SK-N-SH treated with all-trans-retinoic acid at 6 μM for 48 hours (cell line): ENCODE measurements around the gene KIFAP3.

Source experiments
- ATAC-seq: fragments of 200-7000 bp; cut with Tn5 transposase; 3 replicates; pipeline ENCODE4 v1.9.1; 2020; ENCODE audit warnings: mild to moderate bottlenecking, moderate library complexity
- BACH2 ChIP-seq: fragments of 250-450 bp; sonication (Bioruptor Pico); IDR thresholded peaks from 2 replicates; pipeline ENCODE4 v1.9.0; 2021; ENCODE audit warnings: mild to moderate bottlenecking, borderline replicate concordance
- CREB5 ChIP-seq: fragments of 250-450 bp; sonication (Bioruptor Pico); IDR thresholded peaks from 2 replicates; pipeline ENCODE4 v1.5.1; 2020; ENCODE audit warnings: low read depth, mild to moderate bottlenecking, moderate library complexity
- CSDC2 ChIP-seq: fragments of 250-450 bp; sonication (Bioruptor Pico); IDR thresholded peaks from 2 replicates; pipeline ENCODE4 v1.5.0; 2020; ENCODE audit warnings: mild to moderate bottlenecking, moderate library complexity
- CSRNP3 ChIP-seq: fragments of 250-450 bp; sonication (Bioruptor Pico); IDR thresholded peaks from 2 replicates; pipeline ENCODE4 v1.5.1; 2021; ENCODE audit warnings: mild to moderate bottlenecking, moderate library complexity
- ESRRG ChIP-seq: fragments of 250-450 bp; sonication (Bioruptor Pico); IDR thresholded peaks from 2 replicates; pipeline ENCODE4 v1.6.1; 2021; ENCODE audit warnings: mild to moderate bottlenecking
- GLIS3 ChIP-seq: fragments of 250-450 bp; sonication (Bioruptor Pico); IDR thresholded peaks from 2 replicates; pipeline ENCODE4 v1.5.0; 2020; ENCODE audit warnings: mild to moderate bottlenecking, moderate library complexity
- ISL1 ChIP-seq: fragments of 250-450 bp; sonication (Bioruptor Pico); IDR thresholded peaks from 2 replicates; pipeline ENCODE4 v2.1.2; 2022; ENCODE audit warnings: mild to moderate bottlenecking, moderate library complexity
- PATZ1 ChIP-seq: fragments of 250-450 bp; sonication (Bioruptor Pico); IDR thresholded peaks from 2 replicates; pipeline ENCODE4 v1.8.0; 2020; ENCODE audit warnings: mild to moderate bottlenecking, moderate library complexity, borderline replicate concordance
- POU6F1 ChIP-seq: fragments of 250-450 bp; sonication (Bioruptor Pico); IDR thresholded peaks from 2 replicates; pipeline ENCODE4 v1.8.0; 2021; ENCODE audit warnings: low read depth, mild to moderate bottlenecking, moderate library complexity, borderline replicate concordance
- PPARA ChIP-seq: fragments of 250-450 bp; sonication (Bioruptor Pico); IDR thresholded peaks from 2 replicates; pipeline ENCODE4 v1.5.0; 2020; ENCODE audit warnings: mild to moderate bottlenecking, borderline replicate concordance
- RARB ChIP-seq: fragments of 250-450 bp; sonication (Bioruptor Pico); IDR thresholded peaks from 2 replicates; pipeline ENCODE4 v1.8.0; 2021; ENCODE audit warnings: mild to moderate bottlenecking, moderate library complexity
- SNAI2 ChIP-seq: fragments of 250-450 bp; sonication (Bioruptor Pico); IDR thresholded peaks from 2 replicates; pipeline ENCODE4 v1.5.0; 2020; ENCODE audit warnings: mild to moderate bottlenecking, moderate library complexity
- TCF4 ChIP-seq: fragments of 250-450 bp; sonication (Bioruptor Pico); IDR thresholded peaks from 2 replicates; pipeline ENCODE4 v1.8.0; 2021; ENCODE audit warnings: mild to moderate bottlenecking, moderate library complexity, borderline replicate concordance
- TOX ChIP-seq: fragments of 250-450 bp; sonication (Bioruptor Pico); IDR thresholded peaks from 2 replicates; pipeline ENCODE4 v1.8.0; 2021; ENCODE audit warnings: mild to moderate bottlenecking, moderate library complexity, borderline replicate concordance
- TSHZ2 ChIP-seq: fragments of 250-450 bp; sonication (Bioruptor Pico); IDR thresholded peaks from 2 replicates; pipeline ENCODE4 v1.5.0; 2020; ENCODE audit warnings: mild to moderate bottlenecking, moderate library complexity
- ZC3H10 ChIP-seq: fragments of 250-450 bp; sonication (Bioruptor Pico); IDR thresholded peaks from 2 replicates; pipeline ENCODE4 v1.5.1; 2021; ENCODE audit warnings: mild to moderate bottlenecking, moderate library complexity
- ZFP3 ChIP-seq: fragments of 250-450 bp; sonication (Bioruptor Pico); IDR thresholded peaks from 2 replicates; pipeline ENCODE4 v1.5.0; 2020; ENCODE audit warnings: mild to moderate bottlenecking, moderate library complexity
- ZFP30 ChIP-seq: fragments of 450-650 bp; formaldehyde crosslinking; IDR thresholded peaks from 2 replicates; pipeline ENCODE4 v1.5.0; 2022; ENCODE audit warnings: mild to moderate bottlenecking, moderate library complexity
- ZNF565 ChIP-seq: fragments of 450-650 bp; formaldehyde crosslinking; conservative IDR thresholded peaks from 2 replicates; pipeline ENCODE4 v1.5.0; 2020; ENCODE audit warnings: low read depth, mild to moderate bottlenecking, moderate library complexity
- ZNF70 ChIP-seq: fragments of 450-650 bp; formaldehyde crosslinking; IDR thresholded peaks from 2 replicates; pipeline ENCODE4 v1.5.0; 2020; ENCODE audit warnings: mild to moderate bottlenecking, moderate library complexity
- ZNF8 ChIP-seq: fragments of 450-650 bp; formaldehyde crosslinking; IDR thresholded peaks from 2 replicates; pipeline ENCODE4 v1.5.0; 2020; ENCODE audit warnings: mild to moderate bottlenecking, moderate library complexity

KIFAP3 gene

GRCh38 chr1:169886931-169887330 lies 187.6 kb downstream of the KIFAP3 start:
- TF ChIP-seq ZFP3 (CRISPR knock-in tag) (no peak), PPARA (CRISPR knock-in tag) (no peak), CSDC2 (CRISPR knock-in tag) (no peak), TSHZ2 (CRISPR knock-in tag) (no peak), ESRRG (no peak), RARB (CRISPR knock-in tag) (no peak), ZNF565 (CRISPR knock-in tag) (no peak), BACH2 (CRISPR knock-in tag) (no peak), PATZ1 (no peak), POU6F1 (CRISPR knock-in tag) (no peak), ZNF70 (CRISPR knock-in tag) (no peak), CREB5 (CRISPR knock-in tag) (no peak), ISL1 (CRISPR knock-in tag) (no peak), ZC3H10 (CRISPR knock-in tag) (no peak), TCF4 (CRISPR knock-in tag) (no peak), GLIS3 (CRISPR knock-in tag) (no peak), CSRNP3 (CRISPR knock-in tag) (no peak), SNAI2 (CRISPR knock-in tag) (no peak), ZFP30 (CRISPR knock-in tag) (no peak)
- no peak for ATAC-seq

- TF ChIP-seq POU6F1 (CRISPR knock-in tag) (no peak), RARB (CRISPR knock-in tag) (no peak), ZC3H10 (CRISPR knock-in tag) (no peak), CSDC2 (CRISPR knock-in tag) (no peak), ZFP3 (CRISPR knock-in tag) (no peak), TOX (CRISPR knock-in tag) (no peak), PPARA (CRISPR knock-in tag) (no peak)
- ATAC-seq = no peak
Measured at GRCh38 chr1:169886422-169886821, 188.1 kb downstream of the KIFAP3 start.

- no peak for ATAC-seq
- no peak for TF ChIP-seq TCF4 (CRISPR knock-in tag)
- TF ChIP-seq TOX (CRISPR knock-in tag) = no peak
- no peak for TF ChIP-seq ZC3H10 (CRISPR knock-in tag)
- no peak for TF ChIP-seq SNAI2 (CRISPR knock-in tag)
- no peak for TF ChIP-seq ZNF8 (CRISPR knock-in tag)
- no peak for TF ChIP-seq POU6F1 (CRISPR knock-in tag)
- TF ChIP-seq ESRRG = no peak
- TF ChIP-seq ZNF565 (CRISPR knock-in tag) = no peak
- TF ChIP-seq TSHZ2 (CRISPR knock-in tag) = no peak
- TF ChIP-seq BACH2 (CRISPR knock-in tag) = no peak
- no peak for TF ChIP-seq ZNF70 (CRISPR knock-in tag)
- no peak for TF ChIP-seq PPARA (CRISPR knock-in tag)
Measured at GRCh38 chr1:169885207-169885606, 189.3 kb downstream of the KIFAP3 start.
